Gastroesophageal sphincter (tissue), 3 donors: ENCODE data around the gene FBXO42.

Source experiments
- CTCF ChIP-seq, 4 experiments: fragments of 200-600 bp in 2 of 4; fragments of 450-650 bp in 2 of 4; sonication (generic) in 1 of 4; IDR thresholded peaks; one replicate each; pipeline ENCODE4 v1.5.1; 2017 to 2019; ENCODE audit warnings: antibody characterized with exemption in 4 of 4, mild to moderate bottlenecking in 2 of 4, moderate library complexity in 2 of 4
- EP300 ChIP-seq: sonication (generic); formaldehyde crosslinking; IDR thresholded peaks from one replicate; pipeline ENCODE4 v1.6.1; 2017; ENCODE audit warnings: antibody characterized with exemption, mild to moderate bottlenecking
- POLR2A ChIP-seq, 2 donors: fragments of 450-650 bp; IDR thresholded peaks; one replicate each; pipeline ENCODE4 v1.6.1; 2017; ENCODE audit warnings: antibody characterized with exemption in 2 of 2, mild to moderate bottlenecking in 2 of 2, moderate library complexity in 1 of 2
- POLR2AphosphoS5 ChIP-seq: sonication (generic); formaldehyde crosslinking; IDR thresholded peaks from one replicate; pipeline ENCODE4 v1.6.1; 2017; ENCODE audit warnings: antibody characterized with exemption

- TF ChIP-seq CTCF (IDR thresholded peaks at IDR 0.05) (no peak), POLR2A (IDR thresholded peaks at IDR 0.05) (no peak), EP300 (no peak), POLR2AphosphoS5 (no peak)
These were observed 58.7 kb downstream of the FBXO42 start for GRCh38 chr1:16293538-16293937.
